H1 (cell line): ENCODE measurements around the gene THOP1. TPM values are rescaled to one million over a fixed set of nuclear protein-coding genes. Genes with fewer than 3 reads are reported as not detected.

Experiments
- polyA plus RNA-seq, 7 experiments: library from polyadenylated mRNA; depleted of rRNA in 3 of 7; stranded (reverse) in 5 of 7; unstranded in 2 of 7; fragments of >200 nt in 5 of 7; fragments of 200-250 nt in 2 of 7; gene quantifications; 1 replicate in 5 of 7; 2 replicates in 1 of 7; 4 replicates in 1 of 7; pipeline versions ENCODE4 v1.2.1 to v1.2.3, GENCODE V29; 2011 to 2013; ENCODE audit warnings: missing spikeins in 2 of 7, mixed read lengths in 2 of 7
- total RNA-seq: library from RNA; stranded (reverse); fragmentation: NEBNext Ultra II Directional; extraction: Animal tissue kit (Norgen Biotek cat#: 25700); gene quantifications from 2 replicates; pipeline ENCODE4 v1.2.1, GENCODE V29; 2021
- TF ChIP-seq, protein P1 (sequence below): fragments of 300-600 bp; sonication (generic); IDR thresholded peaks from 2 replicates; pipeline ENCODE4 v1.7.1; 2012; ENCODE audit warnings: low read length, moderate library complexity, mild to moderate bottlenecking, inconsistent platforms; ENCODE audit not compliant: insufficient replicate concordance

Gene THOP1
- total and polyA plus RNA-seq, 2 of the 8 experiments (the other 6 are each of a cell fraction or from before 2014, with no cell fraction given): 136 to 159 TPM

DNA sequence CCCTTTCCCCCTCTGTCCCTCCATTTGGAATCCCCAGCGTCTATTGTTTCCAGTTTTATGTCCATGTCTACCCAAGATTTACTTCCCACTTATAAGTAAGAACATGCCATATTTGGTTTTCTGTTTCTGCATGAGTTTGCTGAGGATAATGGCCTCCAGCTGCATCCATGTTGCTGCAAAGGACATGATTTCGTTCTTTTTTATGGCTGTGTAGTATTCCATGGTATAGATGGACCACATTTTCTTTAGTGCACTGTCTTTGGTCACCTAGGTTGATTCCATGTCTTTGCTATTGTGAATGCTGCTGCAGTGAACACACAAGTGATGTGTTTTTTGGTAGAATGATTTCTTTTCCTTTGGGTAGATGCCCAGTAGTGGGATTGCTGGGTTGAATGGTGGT, 59.8 kb downstream of the THOP1 start (continued):
- TF ChIP-seq, protein P1, sequence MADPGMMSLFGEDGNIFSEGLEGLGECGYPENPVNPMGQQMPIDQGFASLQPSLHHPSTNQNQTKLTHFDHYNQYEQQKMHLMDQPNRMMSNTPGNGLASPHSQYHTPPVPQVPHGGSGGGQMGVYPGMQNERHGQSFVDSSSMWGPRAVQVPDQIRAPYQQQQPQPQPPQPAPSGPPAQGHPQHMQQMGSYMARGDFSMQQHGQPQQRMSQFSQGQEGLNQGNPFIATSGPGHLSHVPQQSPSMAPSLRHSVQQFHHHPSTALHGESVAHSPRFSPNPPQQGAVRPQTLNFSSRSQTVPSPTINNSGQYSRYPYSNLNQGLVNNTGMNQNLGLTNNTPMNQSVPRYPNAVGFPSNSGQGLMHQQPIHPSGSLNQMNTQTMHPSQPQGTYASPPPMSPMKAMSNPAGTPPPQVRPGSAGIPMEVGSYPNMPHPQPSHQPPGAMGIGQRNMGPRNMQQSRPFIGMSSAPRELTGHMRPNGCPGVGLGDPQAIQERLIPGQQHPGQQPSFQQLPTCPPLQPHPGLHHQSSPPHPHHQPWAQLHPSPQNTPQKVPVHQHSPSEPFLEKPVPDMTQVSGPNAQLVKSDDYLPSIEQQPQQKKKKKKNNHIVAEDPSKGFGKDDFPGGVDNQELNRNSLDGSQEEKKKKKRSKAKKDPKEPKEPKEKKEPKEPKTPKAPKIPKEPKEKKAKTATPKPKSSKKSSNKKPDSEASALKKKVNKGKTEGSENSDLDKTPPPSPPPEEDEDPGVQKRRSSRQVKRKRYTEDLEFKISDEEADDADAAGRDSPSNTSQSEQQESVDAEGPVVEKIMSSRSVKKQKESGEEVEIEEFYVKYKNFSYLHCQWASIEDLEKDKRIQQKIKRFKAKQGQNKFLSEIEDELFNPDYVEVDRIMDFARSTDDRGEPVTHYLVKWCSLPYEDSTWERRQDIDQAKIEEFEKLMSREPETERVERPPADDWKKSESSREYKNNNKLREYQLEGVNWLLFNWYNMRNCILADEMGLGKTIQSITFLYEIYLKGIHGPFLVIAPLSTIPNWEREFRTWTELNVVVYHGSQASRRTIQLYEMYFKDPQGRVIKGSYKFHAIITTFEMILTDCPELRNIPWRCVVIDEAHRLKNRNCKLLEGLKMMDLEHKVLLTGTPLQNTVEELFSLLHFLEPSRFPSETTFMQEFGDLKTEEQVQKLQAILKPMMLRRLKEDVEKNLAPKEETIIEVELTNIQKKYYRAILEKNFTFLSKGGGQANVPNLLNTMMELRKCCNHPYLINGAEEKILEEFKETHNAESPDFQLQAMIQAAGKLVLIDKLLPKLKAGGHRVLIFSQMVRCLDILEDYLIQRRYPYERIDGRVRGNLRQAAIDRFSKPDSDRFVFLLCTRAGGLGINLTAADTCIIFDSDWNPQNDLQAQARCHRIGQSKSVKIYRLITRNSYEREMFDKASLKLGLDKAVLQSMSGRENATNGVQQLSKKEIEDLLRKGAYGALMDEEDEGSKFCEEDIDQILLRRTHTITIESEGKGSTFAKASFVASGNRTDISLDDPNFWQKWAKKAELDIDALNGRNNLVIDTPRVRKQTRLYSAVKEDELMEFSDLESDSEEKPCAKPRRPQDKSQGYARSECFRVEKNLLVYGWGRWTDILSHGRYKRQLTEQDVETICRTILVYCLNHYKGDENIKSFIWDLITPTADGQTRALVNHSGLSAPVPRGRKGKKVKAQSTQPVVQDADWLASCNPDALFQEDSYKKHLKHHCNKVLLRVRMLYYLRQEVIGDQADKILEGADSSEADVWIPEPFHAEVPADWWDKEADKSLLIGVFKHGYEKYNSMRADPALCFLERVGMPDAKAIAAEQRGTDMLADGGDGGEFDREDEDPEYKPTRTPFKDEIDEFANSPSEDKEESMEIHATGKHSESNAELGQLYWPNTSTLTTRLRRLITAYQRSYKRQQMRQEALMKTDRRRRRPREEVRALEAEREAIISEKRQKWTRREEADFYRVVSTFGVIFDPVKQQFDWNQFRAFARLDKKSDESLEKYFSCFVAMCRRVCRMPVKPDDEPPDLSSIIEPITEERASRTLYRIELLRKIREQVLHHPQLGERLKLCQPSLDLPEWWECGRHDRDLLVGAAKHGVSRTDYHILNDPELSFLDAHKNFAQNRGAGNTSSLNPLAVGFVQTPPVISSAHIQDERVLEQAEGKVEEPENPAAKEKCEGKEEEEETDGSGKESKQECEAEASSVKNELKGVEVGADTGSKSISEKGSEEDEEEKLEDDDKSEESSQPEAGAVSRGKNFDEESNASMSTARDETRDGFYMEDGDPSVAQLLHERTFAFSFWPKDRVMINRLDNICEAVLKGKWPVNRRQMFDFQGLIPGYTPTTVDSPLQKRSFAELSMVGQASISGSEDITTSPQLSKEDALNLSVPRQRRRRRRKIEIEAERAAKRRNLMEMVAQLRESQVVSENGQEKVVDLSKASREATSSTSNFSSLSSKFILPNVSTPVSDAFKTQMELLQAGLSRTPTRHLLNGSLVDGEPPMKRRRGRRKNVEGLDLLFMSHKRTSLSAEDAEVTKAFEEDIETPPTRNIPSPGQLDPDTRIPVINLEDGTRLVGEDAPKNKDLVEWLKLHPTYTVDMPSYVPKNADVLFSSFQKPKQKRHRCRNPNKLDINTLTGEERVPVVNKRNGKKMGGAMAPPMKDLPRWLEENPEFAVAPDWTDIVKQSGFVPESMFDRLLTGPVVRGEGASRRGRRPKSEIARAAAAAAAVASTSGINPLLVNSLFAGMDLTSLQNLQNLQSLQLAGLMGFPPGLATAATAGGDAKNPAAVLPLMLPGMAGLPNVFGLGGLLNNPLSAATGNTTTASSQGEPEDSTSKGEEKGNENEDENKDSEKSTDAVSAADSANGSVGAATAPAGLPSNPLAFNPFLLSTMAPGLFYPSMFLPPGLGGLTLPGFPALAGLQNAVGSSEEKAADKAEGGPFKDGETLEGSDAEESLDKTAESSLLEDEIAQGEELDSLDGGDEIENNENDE: no peak
